Astrocyte (in vitro differentiated cells and primary cell): ENCODE results near the gene VENTX. TPM values are rescaled to one million over a fixed set of nuclear protein-coding genes. Genes with fewer than 3 reads are reported as not detected.
"Not testable (repeated sequence)": the region's sequence is repeated elsewhere in the genome, so short reads cannot be mapped to it uniquely, and the experiment has no call there.

ENCODE experiments used
- DNase-seq: peaks from one replicate; pipeline ENCODE4 v3.0.0-alpha.2; 2010; ENCODE audit warnings: low read depth
- FAIRE-seq: peaks from 2 replicates; lab custom pipeline; 2011; peaks lifted over from hg19 to GRCh38; lab: Jason Lieb, UNC
- H2AFZ ChIP-seq: 2 replicates; pipeline ENCODE4 v1.6.0; 2012; ENCODE audit warnings: low read depth, low read length, inconsistent platforms
- H3K27ac ChIP-seq: 2 replicates; pipeline ENCODE4 v1.5.1; 2011; ENCODE audit warnings: low read depth, low read length, inconsistent platforms
- H3K27me3 ChIP-seq: 2 replicates; pipeline ENCODE4 v1.6.0; 2011; ENCODE audit warnings: low read length, inconsistent platforms; ENCODE audit not compliant: insufficient read depth
- H3K36me3 ChIP-seq: 2 replicates; pipeline ENCODE4 v1.5.1; 2011; ENCODE audit warnings: low read length, inconsistent platforms; ENCODE audit not compliant: insufficient read depth
- H3K4me1 ChIP-seq: 2 replicates; pipeline ENCODE4 v1.5.1; 2011; ENCODE audit warnings: low read length, inconsistent platforms; ENCODE audit not compliant: insufficient read depth
- H3K4me2 ChIP-seq: 2 replicates; pipeline ENCODE4 v1.6.0; 2012; ENCODE audit warnings: low read length, inconsistent platforms
- H3K4me3 ChIP-seq: 2 replicates; pipeline ENCODE4 v1.5.1; 2011; ENCODE audit warnings: low read depth, mild to moderate bottlenecking, low read length, inconsistent platforms; ENCODE audit not compliant: insufficient read depth
- H3K79me2 ChIP-seq: 2 replicates; pipeline ENCODE4 v1.6.0; 2012; ENCODE audit warnings: mild to moderate bottlenecking, low read length, inconsistent platforms; ENCODE audit not compliant: insufficient read depth
- H3K9ac ChIP-seq: 2 replicates; pipeline ENCODE4 v1.6.0; 2012; ENCODE audit warnings: mild to moderate bottlenecking, low read length, inconsistent platforms
- H3K9me3 ChIP-seq: 2 replicates; pipeline ENCODE4 v1.5.1; 2012; ENCODE audit warnings: low read depth, mild to moderate bottlenecking, low read length, inconsistent platforms; ENCODE audit not compliant: insufficient read depth
- H4K20me1 ChIP-seq: 2 replicates; pipeline ENCODE4 v1.6.0; 2012; ENCODE audit warnings: low read length, inconsistent platforms; ENCODE audit not compliant: insufficient read depth
- H3K27ac Mint-ChIP-seq: one replicate; pipeline ENCODE4 v1.8.0; 2021; ENCODE audit warnings: mild to moderate bottlenecking, mixed read lengths; ENCODE audit not compliant: unreplicated experiment
- H3K27me3 Mint-ChIP-seq: one replicate; pipeline ENCODE4 v1.8.0; 2021; ENCODE audit warnings: low read depth, mixed read lengths; ENCODE audit not compliant: unreplicated experiment
- H3K36me3 Mint-ChIP-seq: one replicate; pipeline ENCODE4 v1.8.0; 2021; ENCODE audit warnings: low read depth, mixed read lengths; ENCODE audit not compliant: unreplicated experiment
- H3K4me1 Mint-ChIP-seq: one replicate; pipeline ENCODE4 v1.8.0; 2021; ENCODE audit warnings: low read depth, mixed read lengths; ENCODE audit not compliant: unreplicated experiment
- H3K4me3 Mint-ChIP-seq: one replicate; pipeline ENCODE4 v1.8.0; 2021; ENCODE audit warnings: mild to moderate bottlenecking, moderate library complexity, mixed read lengths; ENCODE audit not compliant: unreplicated experiment
- H3K9me3 Mint-ChIP-seq: one replicate; pipeline ENCODE4 v1.8.0; 2021; ENCODE audit warnings: mild to moderate bottlenecking, mixed read lengths; ENCODE audit not compliant: unreplicated experiment
- CTCF ChIP-seq: IDR thresholded peaks from 2 replicates; pipeline ENCODE4 v1.5.1; 2011; ENCODE audit warnings: low read depth, mild to moderate bottlenecking, inconsistent platforms, low read length, moderate library complexity; ENCODE audit not compliant: insufficient read depth
- EZH2 ChIP-seq: IDR thresholded peaks from 2 replicates; pipeline ENCODE4 v1.6.1; 2012; ENCODE audit warnings: mild to moderate bottlenecking, low read length, inconsistent platforms; ENCODE audit not compliant: insufficient read depth
- total RNA-seq: library from RNA; stranded (reverse); gene quantifications from 2 replicates; pipeline ENCODE4 v1.2.1, GENCODE V29; 2021

VENTX gene
- total RNA-seq, 1 donor from 2014 or later: 0.11 TPM

- Histone ChIP-seq H2AFZ (no peak overlapping the region), H3K9me3 (no peaks in the 10 kb centered on the region), H3K79me2 (no peaks in the 10 kb centered on the region), H3K4me3 (no peak overlapping the region), H3K27ac (no peak overlapping the region), H3K27me3 (peaks cover 2% of the 10 kb centered on the region), H4K20me1 (no peaks in the 10 kb centered on the region), H3K4me1 (peaks cover 20% of the 10 kb centered on the region), H3K9ac (no peak overlapping the region), H3K36me3 (no peaks in the 10 kb centered on the region), H3K4me2 (no peak overlapping the region)
- FAIRE-seq (no peak), DNase-seq (no peak)
- no peaks in the 10 kb centered on the region for H3K9me3 Mint-ChIP-seq
- H3K4me1 Mint-ChIP-seq: peaks cover 5% of the 10 kb centered on the region
- H3K27ac Mint-ChIP-seq: no peak overlapping the region
- no peak overlapping the region for H3K4me3 Mint-ChIP-seq
- H3K27me3 Mint-ChIP-seq: peaks cover 17% of the 10 kb centered on the region
- H3K36me3 Mint-ChIP-seq: no peaks in the 10 kb centered on the region
- TF ChIP-seq EZH2 (no peak), CTCF (no peak)
These were observed 26.0 kb downstream of the VENTX start for GRCh38 chr10:133263674-133264073.

DNA sequence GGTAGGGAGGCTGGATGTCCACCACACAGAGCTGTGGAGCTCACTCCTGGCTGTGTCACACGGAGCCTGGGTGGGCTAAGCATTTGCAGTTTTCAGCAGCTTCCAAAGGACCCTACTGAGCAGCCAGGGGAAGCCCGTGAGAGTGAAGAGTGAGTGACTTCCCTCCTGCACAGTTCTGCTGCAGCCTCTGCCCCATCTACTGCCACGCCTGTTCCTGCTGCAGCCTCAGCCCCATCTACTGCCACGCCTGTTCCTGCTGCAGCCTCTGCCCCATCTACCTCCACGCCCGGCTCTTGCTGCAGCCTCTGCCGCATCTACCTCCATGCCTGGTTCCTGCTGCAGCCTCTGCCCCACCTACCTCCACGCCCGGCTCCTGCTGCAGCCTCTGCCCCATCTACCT lies 26.8 kb downstream of the VENTX start:
- H3K4me2 ChIP-seq: no peak overlapping the region
- H3K4me3 ChIP-seq: no peak overlapping the region
- no peak for DNase-seq
- no peaks in the 10 kb centered on the region for H3K79me2 ChIP-seq
- no peak overlapping the region for H3K9ac ChIP-seq
- Mint-ChIP-seq H3K4me1 (peaks cover under 1% of the 10 kb centered on the region), H3K36me3 (no peaks in the 10 kb centered on the region), H3K27ac (no peak overlapping the region), H3K9me3 (no peaks in the 10 kb centered on the region), H3K4me3 (no peak overlapping the region), H3K27me3 (peaks cover 17% of the 10 kb centered on the region)
- H2AFZ ChIP-seq: no peak overlapping the region
- no peak overlapping the region for H3K27ac ChIP-seq
- H4K20me1 ChIP-seq: no peaks in the 10 kb centered on the region
- FAIRE-seq: no peak
- H3K4me1 ChIP-seq: peaks cover 13% of the 10 kb centered on the region
- H3K27me3 ChIP-seq: peaks cover 2% of the 10 kb centered on the region
- no peaks in the 10 kb centered on the region for H3K36me3 ChIP-seq
- no peak for TF ChIP-seq EZH2
- TF ChIP-seq CTCF: no peak
- H3K9me3 ChIP-seq: no peaks in the 10 kb centered on the region

DNA sequence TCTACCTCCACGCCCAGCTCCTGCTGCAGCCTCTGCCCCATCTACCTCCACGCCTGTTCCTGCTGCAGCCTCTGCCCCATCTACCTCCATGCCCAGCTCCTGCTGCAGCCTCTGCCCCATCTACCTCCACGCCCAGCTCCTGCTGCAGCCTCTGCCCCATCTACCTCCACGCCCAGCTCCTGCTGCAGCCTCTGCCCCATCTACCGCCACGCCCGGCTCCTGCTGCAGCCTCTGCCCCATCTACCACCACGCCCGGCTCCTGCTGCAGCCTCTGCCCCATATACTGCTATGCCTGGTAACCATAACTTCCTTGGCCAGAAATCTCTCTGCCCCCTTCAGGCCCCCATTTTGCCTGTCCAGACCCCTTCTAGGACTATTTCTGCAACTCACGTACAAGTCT lies 27.4 kb downstream of the VENTX start:
- not testable (repeated sequence) for H4K20me1 ChIP-seq, H3K36me3 Mint-ChIP-seq, H2AFZ ChIP-seq, H3K9ac ChIP-seq, DNase-seq, H3K27ac Mint-ChIP-seq, H3K4me3 Mint-ChIP-seq, H3K4me2 ChIP-seq, H3K79me2 ChIP-seq, FAIRE-seq, H3K9me3 ChIP-seq, H3K27ac ChIP-seq, H3K36me3 ChIP-seq, H3K4me3 ChIP-seq, H3K4me1 ChIP-seq, H3K27me3 ChIP-seq, H3K9me3 Mint-ChIP-seq, H3K4me1 Mint-ChIP-seq
- peaks cover 17% of the 10 kb centered on the region for H3K27me3 Mint-ChIP-seq
